GM12878 (cell line): ENCODE results near the gene ACVR1B. TPM values are rescaled to one million over a fixed set of nuclear protein-coding genes. Genes with fewer than 3 reads are reported as not detected.

Experiments
- ATAC-seq: fragments of 200-7000 bp; cut with Tn5 transposase; 3 replicates; pipeline ENCODE4 v1.9.1; 2020; ENCODE audit warnings: mild to moderate bottlenecking, moderate library complexity
- BruUV-seq: library from RNA; stranded (reverse); fragments of 400-500 nt; replicated peaks from 2 replicates; lab custom pipeline; 2021; lab: Mats Ljungman, UMichigan
- CTCF ChIA-PET: fragments of 300-600 bp; sonication (Branson Sonifier 250); formaldehyde crosslinking; extraction: SDS; loops from one replicate; lab custom pipeline; 2021; ENCODE audit warnings: inconsistent platforms; lab: Yijun Ruan, JAX
- POLR2A ChIA-PET: fragments of 350-600 bp; formaldehyde crosslinking; extraction: SDS; loops from one replicate; lab custom pipeline; 2021; ENCODE audit warnings: inconsistent platforms; lab: Charles Lee
- RAD21 ChIA-PET: fragments of 300-600 bp; sonication (Branson Sonifier 250); formaldehyde crosslinking; loops from one replicate; lab custom pipeline; 2023; ENCODE audit warnings: antibody characterized with exemption; ENCODE audit not compliant: unreplicated experiment; lab: Charles Lee
- SMC1A ChIA-PET: fragments of 300-600 bp; sonication (Branson Sonifier 250); formaldehyde crosslinking; loops from one replicate; lab custom pipeline; 2023; ENCODE audit not compliant: unreplicated experiment, uncharacterized antibody; lab: Charles Lee
- DNase-seq: peaks from one replicate; pipeline ENCODE4 v3.0.0-alpha.2; 2011; ENCODE audit warnings: low read depth, low spot score
- FAIRE-seq: peaks from 3 replicates; lab custom pipeline; 2011; peaks lifted over from hg19 to GRCh38; lab: Jason Lieb, UNC
- H2AFZ ChIP-seq: 2 replicates; pipeline ENCODE4 v1.6.0; 2011; ENCODE audit warnings: low read depth, low read length, control low read depth; ENCODE audit not compliant: control insufficient read depth
- H3K27ac ChIP-seq: 2 replicates; pipeline ENCODE4 v1.5.1; 2011; ENCODE audit warnings: control low read depth; ENCODE audit not compliant: control insufficient read depth, insufficient read depth
- H3K27me3 ChIP-seq, 2 experiments: replicated peaks in 1 of 2; 2 replicates each; pipeline versions ENCODE4 v1.6.0 to v1.6.1; 2011; ENCODE audit warnings: low read length in 1 of 2; ENCODE audit not compliant: control insufficient read depth in 2 of 2, insufficient read depth in 2 of 2
- H3K36me3 ChIP-seq, 2 experiments: 2 replicates each; pipeline ENCODE4 v1.5.1; 2011; ENCODE audit warnings: low read length in 1 of 2; ENCODE audit not compliant: control insufficient read depth in 2 of 2, insufficient read depth in 2 of 2
- H3K4me1 ChIP-seq: 2 replicates; pipeline ENCODE4 v1.6.1; 2011; ENCODE audit warnings: mild to moderate bottlenecking, low read length, moderate library complexity, mixed read lengths; ENCODE audit not compliant: control insufficient read depth, insufficient read depth
- H3K4me2 ChIP-seq: 2 replicates; pipeline ENCODE4 v1.6.0; 2011; ENCODE audit warnings: control low read depth; ENCODE audit not compliant: control insufficient read depth, insufficient read depth
- H3K4me3 ChIP-seq: fragments of 200-600 bp; sonication (generic); 2 replicates; pipeline ENCODE4 v1.5.1; 2016
- H3K79me2 ChIP-seq: 2 replicates; pipeline ENCODE4 v1.6.0; 2011; ENCODE audit warnings: low read length; ENCODE audit not compliant: control insufficient read depth, insufficient read depth
- H3K9ac ChIP-seq: 2 replicates; pipeline ENCODE4 v1.8.0; 2011; ENCODE audit warnings: low read length, control low read depth, mixed read lengths; ENCODE audit not compliant: control insufficient read depth, insufficient read depth
- H3K9me3 ChIP-seq: replicated peaks from 3 replicates; pipeline ENCODE4 v1.5.1; 2011; ENCODE audit warnings: mild to moderate bottlenecking, low read length; ENCODE audit not compliant: control insufficient read depth, insufficient read depth
- H4K20me1 ChIP-seq: 2 replicates; pipeline ENCODE4 v1.6.0; 2011; ENCODE audit not compliant: control insufficient read depth, insufficient read depth
- BCL11A ChIP-seq: IDR thresholded peaks from 2 replicates; pipeline ENCODE4 v1.6.1; 2011; ENCODE audit warnings: low read depth, low read length
- CEBPB ChIP-seq, 2 experiments: fragments of 150-350 bp in 1 of 2; IDR thresholded peaks; 2 replicates each; pipeline ENCODE4 v1.6.1; 2012 to 2014; ENCODE audit warnings: low read depth in 2 of 2, low read length in 2 of 2, borderline replicate concordance in 1 of 2, inconsistent platforms in 1 of 2
- CREB1 ChIP-seq: IDR thresholded peaks from 2 replicates; pipeline ENCODE4 v1.6.1; 2012; ENCODE audit warnings: low read depth, mild to moderate bottlenecking, inconsistent platforms
- CUX1 ChIP-seq: IDR thresholded peaks from 2 replicates; pipeline ENCODE4 v1.6.1; 2012; ENCODE audit warnings: improper control_type of control experiment, low read depth, low read length; ENCODE audit not compliant: insufficient replicate concordance
- EP300 ChIP-seq, 2 experiments: fragments of 150-350 bp in 1 of 2; IDR thresholded peaks; 2 replicates each; pipeline ENCODE4 v1.6.1; 2011 to 2012; ENCODE audit warnings: low read depth in 2 of 2, low read length in 2 of 2, borderline replicate concordance in 1 of 2, improper control_type of control experiment in 1 of 2, inconsistent platforms in 1 of 2; ENCODE audit not compliant: control insufficient read depth in 1 of 2
- PAX5 ChIP-seq: IDR thresholded peaks from 2 replicates; pipeline ENCODE4 v1.6.1; 2011; ENCODE audit warnings: low read depth, low read length, borderline replicate concordance
- PML ChIP-seq: IDR thresholded peaks from 2 replicates; pipeline ENCODE4 v1.6.1; 2012; ENCODE audit warnings: low read length, inconsistent platforms
- TCF3 ChIP-seq: IDR thresholded peaks from 2 replicates; pipeline ENCODE4 v1.6.1; 2012; ENCODE audit warnings: low read depth, mild to moderate bottlenecking, low read length, borderline replicate concordance; ENCODE audit not compliant: insufficient read depth
- WGBS: methylation state at CpG from one replicate; pipeline ENCODE4 v1.1.6; 2016; ENCODE audit warnings: low lambda C conversion rate; ENCODE audit not compliant: insufficient replicate concordance, insufficient coverage; ENCODE audit errors: missing lambda C conversion rate; 5-methylcytosine and 5-hydroxymethylcytosine counted together
- in situ Hi-C: fragments of 300-500 bp; cut with MboI; formaldehyde crosslinking; loops from 9 replicates; pipeline ENCODE4 v1.14.3; 2018; ENCODE audit warnings: mixed read lengths
- intact Hi-C: fragments of 100-400 bp; cut with micrococcal nuclease; formaldehyde crosslinking; loops from one replicate; pipeline ENCODE4 v1.14.2; 2022; ENCODE audit not compliant: unreplicated experiment
- polyA plus RNA-seq, 11 experiments: library from polyadenylated mRNA; depleted of rRNA in 4 of 11; unstranded in 6 of 11; stranded (reverse) in 5 of 11; fragments of >200 nt; fragmentation: Nextera tagmentation in 4 of 11; fragmentation: Illumina TruSeq in 1 of 11; extraction: Ambion mirVana in 4 of 11; extraction: Trizol in 1 of 11; gene quantifications; 1 replicate in 1 of 11; 2 replicates in 10 of 11; pipeline versions ENCODE4 v1.2.1 to v1.2.3, GENCODE V29; 2011 to 2016; ENCODE audit warnings: inconsistent platforms in 2 of 11, missing spikeins in 2 of 11, low read depth in 1 of 11
- total RNA-seq, 4 experiments: library from RNA; depleted of rRNA in 3 of 4; stranded (reverse); fragments of >200 nt in 3 of 4; fragmentation: Illumina TruSeq in 1 of 4; extraction: Trizol in 1 of 4; gene quantifications; 2 replicates each; pipeline versions ENCODE4 v1.2.1 to v1.2.3, GENCODE V29; 2013 to 2021

ACVR1B gene
- total and polyA plus RNA-seq, 10 of the 15 experiments (the other 5 are each of a cell fraction or from before 2014, with no cell fraction given), result 0.02 to 0.69 (median 0.16) TPM; not detected in 2

GRCh38 chr12:51910691-51911090 lies 40.8 kb upstream of the ACVR1B start:
- peaks cover 14% of the 10 kb centered on the region for H3K4me1 ChIP-seq
- no peak for FAIRE-seq
- in situ Hi-C loops (no loop called here), intact Hi-C loops (no loop called here)
- DNase-seq, result no peak
- no peaks in the 10 kb centered on the region for H3K9me3 ChIP-seq
- H3K4me3 ChIP-seq, result no peak overlapping the region
- ChIA-PET CTCF (interaction anchor here (2.7 kb wide), 1 partner anchor 11 kb away, joined by 9 read pairs; no protein-coding TSS in a partner anchor), SMC1A (interaction anchor here (0.9 kb wide), 1 partner anchor 13 kb away, joined by 3 read pairs; no protein-coding TSS in a partner anchor), POLR2A (no interaction called here), RAD21 (no interaction called here)
- H4K20me1 ChIP-seq, result no peaks in the 10 kb centered on the region
- no peak for TF ChIP-seq PML
- TF ChIP-seq CEBPB (IDR thresholded peaks at IDR 0.05; ENCODE audit: borderline replicate concordance in 1 of 2, low read depth in 2 of 2, low read length in 2 of 2), result no peak
- TF ChIP-seq EP300 (IDR thresholded peaks at IDR 0.05; ENCODE audit: borderline replicate concordance in 1 of 2, control insufficient read depth in 1 of 2, low read depth in 2 of 2, low read length in 2 of 2), result no peak
- no peak for TF ChIP-seq CREB1
- TF ChIP-seq PAX5, result no peak
- no peak for TF ChIP-seq BCL11A
- TF ChIP-seq TCF3, result no peak
- no peak for TF ChIP-seq CUX1
- no peak overlapping the region for H3K4me2 ChIP-seq
- H3K79me2 ChIP-seq, result no peaks in the 10 kb centered on the region
- H3K27me3 ChIP-seq, result peaks cover 12 to 14% of the 10 kb centered on the region in 2 experiments
- no TSS peak for BruUV-seq
- H3K9ac ChIP-seq, result no peak overlapping the region
- no peak overlapping the region for H2AFZ ChIP-seq
- no peak overlapping the region for H3K27ac ChIP-seq
- no peaks in the 10 kb centered on the region for H3K36me3 ChIP-seq
- WGBS, result 47% methylated on average over 3 of the region's 3 CpGs
- ATAC-seq, result no peak
